Upper lobe of left lung (tissue), 6 donors: ENCODE results near the gene GPR17. TPM values are rescaled to one million over a fixed set of nuclear protein-coding genes. Genes with fewer than 3 reads are reported as not detected.

Experiments
- ATAC-seq, 2 donors: fragments of 200-7000 bp; cut with Tn5 transposase; one replicate each; pipeline ENCODE4 v1.9.1; 2022; ENCODE audit warnings: mild to moderate bottlenecking in 2 of 2, moderate library complexity in 2 of 2; ENCODE audit not compliant: low FRiP score in 2 of 2
- DNase-seq, 2 donors: peaks; one replicate each; pipeline ENCODE4 v3.0.0-alpha.2; 2019 to 2020
- H3K27ac ChIP-seq, 4 donors: fragments of 200-600 bp; sonication (generic); one replicate each; pipeline ENCODE4 v1.5.1; 2016 to 2019
- H3K27me3 ChIP-seq, 4 donors: fragments of 200-600 bp; sonication (generic); one replicate each; pipeline ENCODE4 v1.5.1; 2017 to 2019
- H3K36me3 ChIP-seq, 4 donors: fragments of 200-600 bp; sonication (generic); one replicate each; pipeline ENCODE4 v1.5.1; 2016 to 2019
- H3K4me1 ChIP-seq, 4 donors: fragments of 200-600 bp; sonication (generic); one replicate each; pipeline ENCODE4 v1.5.1; 2018 to 2019
- H3K4me3 ChIP-seq, 4 donors: fragments of 200-600 bp; sonication (generic); one replicate each; pipeline ENCODE4 v1.5.1; 2017 to 2019; ENCODE audit warnings: mild to moderate bottlenecking in 2 of 4, moderate library complexity in 1 of 4
- H3K9me3 ChIP-seq, 4 donors: fragments of 200-600 bp; sonication (generic); one replicate each; pipeline ENCODE4 v1.5.1; 2018 to 2019
- CTCF ChIP-seq, 6 experiments: fragments of 450-650 bp in 4 of 6; fragments of 200-600 bp in 2 of 6; sonication (generic) in 2 of 6; IDR thresholded peaks; one replicate each; pipeline ENCODE4 v1.5.1; 2016 to 2019; ENCODE audit warnings: antibody characterized with exemption in 6 of 6
- EP300 ChIP-seq, 4 donors: sonication (generic); formaldehyde crosslinking; IDR thresholded peaks; one replicate each; pipeline ENCODE4 v1.5.1; 2017; ENCODE audit warnings: antibody characterized with exemption in 4 of 4, control low read depth in 2 of 4
- POLR2A ChIP-seq, 4 donors: fragments of 450-650 bp; IDR thresholded peaks; one replicate each; pipeline ENCODE4 v1.5.1; 2016 to 2017; ENCODE audit warnings: antibody characterized with exemption in 4 of 4, mild to moderate bottlenecking in 2 of 4
- POLR2AphosphoS5 ChIP-seq, 2 donors: sonication (generic); formaldehyde crosslinking; IDR thresholded peaks; one replicate each; pipeline ENCODE4 v1.5.1; 2017; ENCODE audit warnings: antibody characterized with exemption in 2 of 2
- WGBS, 2 donors: methylation state at CpG; one replicate each; pipeline ENCODE4 v1.1.5; 2017 to 2018; 5-methylcytosine and 5-hydroxymethylcytosine counted together
- total RNA-seq, 6 donors: library from RNA; depleted of rRNA in 4 of 6; stranded (reverse); fragments of >200 nt in 4 of 6; gene quantifications; one replicate each; pipeline versions ENCODE4 v1.1.0 to v1.2.1, GENCODE V29; 2016 to 2021
- donor health status: DM: no; HTN: no; CAD: no; lungs with moderate emphysema.
- donor health status: DM: no; HTN: yes; CAD: no; lungs with severe emphysema.

The GPR17 gene
- total RNA-seq, 6 donors from 2014 or later = 0.17 to 0.46 (median 0.24) TPM; not detected in 3

- Histone ChIP-seq H3K27me3 (no peaks in the 10 kb centered on the region), H3K27ac (peak overlapping the region; percentile 2 to 61 (median 34)), H3K9me3 (no peaks in the 10 kb centered on the region), H3K4me1 (peaks cover 7 to 32% (median 23%) of the 10 kb centered on the region in 4 donors), H3K4me3 (peak overlapping the region; percentile 18 to 39 (median 24)), H3K36me3 (no peaks in the 10 kb centered on the region)
- 56 to 57% methylated on average over 9 to 16 of the region's 25 CpGs for WGBS, 2 donors
- DNase-seq = peak in 1 of 2 donors; percentile 75
- ATAC-seq = peak in 1 of 2 donors; percentile 30
- TF ChIP-seq POLR2AphosphoS5 (IDR thresholded peaks at IDR 0.05) = no peak
- no peak for TF ChIP-seq CTCF (IDR thresholded peaks at IDR 0.05)
- TF ChIP-seq EP300 (IDR thresholded peaks at IDR 0.05) = no peak
- TF ChIP-seq POLR2A (IDR thresholded peaks at IDR 0.05) = no peak
These were observed 35.4 kb downstream of the GPR17 start for GRCh38 chr2:127681288-127681804.

GRCh38 chr2:127681976-127682857 lies 36.3 kb downstream of the GPR17 start:
- ATAC-seq = no peak

GRCh38 chr2:127683056-127683455 lies 37.1 kb downstream of the GPR17 start:
- Histone ChIP-seq H3K27ac (no peak overlapping the region), H3K4me1 (peaks cover 3 to 26% (median 16%) of the 10 kb centered on the region in 4 donors), H3K36me3 (no peaks in the 10 kb centered on the region), H3K9me3 (no peaks in the 10 kb centered on the region), H3K27me3 (no peaks in the 10 kb centered on the region), H3K4me3 (no peak overlapping the region)
- ATAC-seq (no peak), DNase-seq (no peak)
- no peak for TF ChIP-seq EP300 (IDR thresholded peaks at IDR 0.05)
- no peak for TF ChIP-seq POLR2AphosphoS5 (IDR thresholded peaks at IDR 0.05)
- TF ChIP-seq CTCF (IDR thresholded peaks at IDR 0.05) = no peak
- TF ChIP-seq POLR2A (IDR thresholded peaks at IDR 0.05) = no peak

More at GRCh38 chr2:127681976-127682857, 36.3 kb downstream of the GPR17 start:
- 83 to 85% methylated on average over 6 of the region's 6 CpGs for WGBS, 2 donors
- no peak for DNase-seq
- H3K36me3 ChIP-seq = no peaks in the 10 kb centered on the region
- no peak for TF ChIP-seq CTCF (IDR thresholded peaks at IDR 0.05)
- no peak for TF ChIP-seq POLR2AphosphoS5 (IDR thresholded peaks at IDR 0.05)
- TF ChIP-seq EP300 (IDR thresholded peaks at IDR 0.05) = no peak
- no peak for TF ChIP-seq POLR2A (IDR thresholded peaks at IDR 0.05)
- H3K9me3 ChIP-seq = no peaks in the 10 kb centered on the region
- H3K27me3 ChIP-seq = no peaks in the 10 kb centered on the region
- H3K4me3 ChIP-seq = no peak overlapping the region
- H3K27ac ChIP-seq = peak overlapping the region in 1 of 4 donors; percentile 60
- H3K4me1 ChIP-seq = peaks cover 3 to 26% (median 17%) of the 10 kb centered on the region in 4 donors

- ATAC-seq = peak in 1 of 2 donors; percentile 41
- H3K4me3 ChIP-seq = no peak overlapping the region
- 66 to 69% methylated on average over 9 to 14 of the region's 15 CpGs for WGBS, 2 donors
- H3K27me3 ChIP-seq = no peaks in the 10 kb centered on the region
- H3K36me3 ChIP-seq = no peaks in the 10 kb centered on the region
- DNase-seq = peak in 1 of 2 donors; percentile 36
- H3K9me3 ChIP-seq = peaks cover 0 to 3% (median 0%) of the 10 kb centered on the region in 4 donors
- H3K27ac ChIP-seq = no peak overlapping the region
- TF ChIP-seq CTCF (IDR thresholded peaks at IDR 0.05) = no peak
- TF ChIP-seq POLR2A (IDR thresholded peaks at IDR 0.05) = no peak
- no peak for TF ChIP-seq POLR2AphosphoS5 (IDR thresholded peaks at IDR 0.05)
- TF ChIP-seq EP300 (IDR thresholded peaks at IDR 0.05) = no peak
- H3K4me1 ChIP-seq = peaks cover 3 to 26% (median 16%) of the 10 kb centered on the region in 4 donors
These were observed 37.8 kb downstream of the GPR17 start for GRCh38 chr2:127683757-127684156.
